Hematopoietic multipotent progenitor cell (in vitro differentiated cells): ENCODE measurements around the gene NKX2-2. TPM values are rescaled to one million over a fixed set of nuclear protein-coding genes. Genes with fewer than 3 reads are reported as not detected.
A peak's percentile ranks its signal among the peaks of the same experiment; 100 is the strongest.

ENCODE experiments used
- DNase-seq, 3 donors: peaks; one replicate each; pipeline ENCODE4 v3.0.0-alpha.2; 2011 to 2015; ENCODE audit warnings: low read depth in 2 of 3, low spot score in 2 of 3
- total RNA-seq: library from RNA; depleted of rRNA; stranded (reverse); fragments of >200 nt; gene quantifications from one replicate; pipeline ENCODE4 v1.2.3, GENCODE V29; 2012

NKX2-2 gene
- total RNA-seq, 1 donor, result not detected

GRCh38 chr20:21522481-21523280, 8.8 kb upstream of the NKX2-2 start:
- no peak for DNase-seq

- DNase-seq, result no peak
Measured at GRCh38 chr20:21521596-21522480, 8.0 kb upstream of the NKX2-2 start.

- no peak for DNase-seq
Measured at GRCh38 chr20:21520702-21521595, 7.1 kb upstream of the NKX2-2 start.

GRCh38 chr20:21519136-21519584, 5.3 kb upstream of the NKX2-2 start:
- no peak for DNase-seq

GRCh38 chr20:21518292-21518991, 4.6 kb upstream of the NKX2-2 start:
- no peak for DNase-seq

- no peak for DNase-seq
Measured at GRCh38 chr20:21517566-21518277, 3.9 kb upstream of the NKX2-2 start.

- DNase-seq, result no peak
Measured at GRCh38 chr20:21516861-21517565, 3.1 kb upstream of the NKX2-2 start.

GRCh38 chr20:21516180-21516567, 2.3 kb upstream of the NKX2-2 start:
- no peak for DNase-seq

GRCh38 chr20:21515300-21516179, 1.7 kb upstream of the NKX2-2 start:
- DNase-seq, result no peak

- no peak for DNase-seq
Measured at GRCh38 chr20:21514553-21515251, 838 bp upstream of the NKX2-2 start.

- DNase-seq, result no peak
Measured at GRCh38 chr20:21513181-21513663, 642 bp downstream of the NKX2-2 start.

GRCh38 chr20:21512634-21513180, 1.2 kb downstream of the NKX2-2 start:
- no peak for DNase-seq

GRCh38 chr20:21511850-21512633, 1.8 kb downstream of the NKX2-2 start:
- no peak for DNase-seq

- DNase-seq, result no peak
Measured at GRCh38 chr20:21511485-21511849, 2.4 kb downstream of the NKX2-2 start.

- DNase-seq, result peak in 1 of 3 donors; percentile 55
Measured at GRCh38 chr20:21510414-21511384, 3.2 kb downstream of the NKX2-2 start.
